Middle frontal gyrus (tissue), 1 donor: ENCODE data around the gene DHRS3.
A peak's percentile ranks its signal among the peaks of the same experiment; 100 is the strongest.

Experiments
- DNase-seq: peaks from one replicate; pipeline ENCODE4 v3.0.0-alpha.2; 2015; ENCODE audit warnings: low spot score; ENCODE audit errors: extremely low spot score

DHRS3 gene

DNA sequence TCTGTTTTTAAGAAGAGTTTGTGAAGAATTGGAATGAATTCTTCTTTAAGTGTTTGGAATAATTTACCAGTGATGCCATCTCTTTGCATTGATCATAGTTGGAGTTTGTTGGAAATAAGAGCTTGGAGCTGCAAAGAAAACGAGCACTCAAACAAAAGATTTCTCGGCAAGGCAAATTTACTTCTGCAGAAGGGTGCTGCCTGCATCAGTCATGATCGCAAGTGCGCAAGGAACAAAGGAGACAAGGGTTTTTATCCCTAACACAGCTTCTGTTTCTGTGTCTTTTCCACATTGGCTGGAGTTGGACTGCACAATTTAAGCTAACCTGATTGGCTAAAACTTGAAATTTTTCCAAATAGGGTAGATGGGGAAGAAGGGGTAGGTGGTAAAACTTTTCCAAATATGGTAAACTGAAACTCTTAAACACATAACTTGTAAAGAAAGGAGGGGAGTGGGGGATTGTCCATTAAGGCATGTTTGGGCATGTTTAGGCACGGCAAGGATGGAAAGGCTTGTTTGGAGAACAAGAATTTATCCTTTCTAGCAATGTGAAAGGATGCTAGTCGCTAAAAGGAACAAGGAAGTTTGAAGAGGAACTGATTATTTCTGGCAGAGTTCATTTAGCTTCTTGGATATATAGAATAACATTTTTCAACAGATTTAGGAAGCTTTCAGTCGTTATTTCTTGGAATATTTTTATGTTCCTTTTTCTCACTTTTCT, 22.4 kb upstream of the DHRS3 start:
- no peak for DNase-seq

DNA sequence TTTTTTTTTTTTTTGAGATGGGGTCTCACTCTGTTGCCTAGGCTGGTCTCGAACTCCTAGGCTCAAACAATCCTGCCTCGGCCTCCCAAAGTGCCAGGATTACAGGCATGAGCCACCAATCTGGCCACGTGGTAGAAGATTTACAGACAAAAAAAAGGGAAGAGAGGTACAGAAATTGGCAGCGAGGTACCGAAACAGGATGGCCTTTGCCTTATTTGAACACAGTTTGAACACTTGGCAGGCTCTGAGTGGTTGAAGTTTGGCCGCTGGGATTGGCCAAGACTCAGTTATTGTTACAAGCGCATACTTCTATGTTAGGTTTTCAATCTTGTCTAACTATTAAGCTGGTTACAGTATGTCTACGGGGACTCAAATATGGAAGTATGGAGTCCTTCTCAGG, 19.7 kb upstream of the DHRS3 start:
- DNase-seq: no peak

DNA sequence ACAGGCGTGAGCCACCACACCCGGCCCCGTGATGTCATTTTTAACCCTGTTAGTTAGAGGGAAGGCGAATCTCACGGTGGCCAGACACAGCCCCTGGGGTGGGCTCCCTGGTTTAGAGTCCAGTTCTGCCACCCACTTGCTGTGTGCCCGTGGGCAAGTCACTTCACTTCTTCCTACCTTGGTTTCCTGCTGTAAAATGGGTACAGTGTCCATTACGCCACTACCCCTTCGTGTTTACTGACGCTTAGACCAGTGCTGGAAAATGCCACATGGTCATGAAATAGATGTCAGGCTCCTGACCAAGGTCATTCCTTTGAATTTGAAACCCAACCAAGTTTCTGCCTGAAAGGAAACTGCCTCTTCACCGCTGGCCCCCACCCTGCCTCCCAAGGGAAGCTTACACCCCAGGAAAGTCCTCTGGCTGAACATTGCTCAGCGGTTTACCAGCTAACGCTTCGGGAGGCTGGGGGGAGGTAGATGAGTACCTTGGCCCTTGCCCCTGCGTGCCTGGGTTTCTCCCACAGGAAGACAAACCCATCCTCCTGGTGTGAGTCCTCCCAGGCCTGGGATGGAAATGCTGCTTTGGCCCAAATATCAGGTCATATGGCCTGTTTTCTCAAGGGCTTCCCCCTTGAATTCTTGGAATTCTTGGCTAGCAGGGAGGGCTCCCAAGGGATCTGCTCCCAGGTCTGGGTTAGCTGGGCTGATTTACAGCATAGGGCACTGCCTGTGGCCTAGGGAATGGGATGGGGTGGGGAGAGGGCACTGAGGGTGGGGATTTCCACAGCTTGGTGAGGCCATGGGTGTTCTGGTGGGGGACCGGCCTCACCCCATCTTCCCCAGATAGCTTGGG, 18.3 kb upstream of the DHRS3 start:
- no peak for DNase-seq

DNA sequence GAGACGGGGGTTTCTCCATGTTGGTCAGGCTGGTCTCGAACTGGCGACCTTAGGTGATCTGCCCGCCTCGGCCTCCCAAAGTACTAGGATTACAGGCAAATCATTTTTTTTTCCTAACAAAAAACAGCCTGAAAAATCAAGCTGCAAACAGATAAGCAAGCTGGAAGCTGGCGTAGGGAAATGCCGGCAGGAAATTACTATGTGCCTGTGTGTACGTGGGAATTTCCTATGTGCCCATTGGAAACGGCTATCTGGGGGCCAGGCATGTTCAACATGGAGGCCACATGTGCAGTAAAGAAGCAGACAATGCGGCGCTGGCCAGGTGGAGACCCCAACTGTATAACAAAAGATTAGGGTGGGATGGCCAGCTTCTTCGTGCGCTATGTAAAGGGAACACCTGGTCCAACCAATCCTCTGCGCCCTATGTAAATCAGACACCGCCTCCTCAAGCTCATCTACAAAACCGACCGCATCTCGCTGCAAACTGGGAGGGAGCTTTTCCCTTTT, 16.7 kb upstream of the DHRS3 start:
- DNase-seq: no peak

DNA sequence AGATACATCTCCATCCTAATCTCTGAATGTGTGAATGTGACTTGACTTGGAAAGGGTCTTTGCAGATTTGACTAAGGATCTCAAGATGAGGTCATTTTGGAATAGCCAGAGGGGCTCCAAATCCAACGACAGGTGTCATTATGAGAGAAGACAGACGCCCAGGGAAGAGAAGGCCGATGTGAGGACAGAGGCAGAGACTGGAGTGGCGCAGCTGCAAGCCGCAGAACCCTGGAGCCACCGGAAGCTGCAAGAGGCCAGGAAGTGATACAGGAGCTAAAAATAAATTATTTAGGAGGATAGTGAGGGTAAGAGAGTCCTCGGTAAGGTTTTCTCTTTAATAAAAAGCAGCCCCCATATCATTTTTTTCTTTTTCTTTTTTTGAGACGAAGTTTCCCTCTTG, 16.1 kb upstream of the DHRS3 start:
- no peak for DNase-seq

DNA sequence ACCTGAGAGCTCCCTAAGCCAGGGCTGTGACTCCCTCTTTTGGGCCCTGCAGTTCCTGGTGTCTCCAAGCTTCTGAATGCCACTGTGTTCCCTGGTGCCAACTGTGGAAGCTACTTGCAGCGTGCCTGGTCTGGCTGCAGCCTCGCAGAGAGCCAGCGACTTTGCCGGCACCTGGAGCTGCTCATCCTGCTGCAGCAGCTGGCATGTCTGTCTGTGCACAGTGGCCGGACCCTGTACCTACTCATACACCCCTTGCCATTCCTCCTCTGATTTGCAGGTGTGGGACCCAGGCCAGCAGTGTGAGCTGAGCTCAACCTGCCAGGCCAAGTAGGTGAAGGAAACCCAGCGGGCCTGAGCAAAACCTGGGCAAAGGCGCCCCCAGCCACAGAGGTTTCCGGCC, 13.6 kb upstream of the DHRS3 start:
- DNase-seq: no peak

DNA sequence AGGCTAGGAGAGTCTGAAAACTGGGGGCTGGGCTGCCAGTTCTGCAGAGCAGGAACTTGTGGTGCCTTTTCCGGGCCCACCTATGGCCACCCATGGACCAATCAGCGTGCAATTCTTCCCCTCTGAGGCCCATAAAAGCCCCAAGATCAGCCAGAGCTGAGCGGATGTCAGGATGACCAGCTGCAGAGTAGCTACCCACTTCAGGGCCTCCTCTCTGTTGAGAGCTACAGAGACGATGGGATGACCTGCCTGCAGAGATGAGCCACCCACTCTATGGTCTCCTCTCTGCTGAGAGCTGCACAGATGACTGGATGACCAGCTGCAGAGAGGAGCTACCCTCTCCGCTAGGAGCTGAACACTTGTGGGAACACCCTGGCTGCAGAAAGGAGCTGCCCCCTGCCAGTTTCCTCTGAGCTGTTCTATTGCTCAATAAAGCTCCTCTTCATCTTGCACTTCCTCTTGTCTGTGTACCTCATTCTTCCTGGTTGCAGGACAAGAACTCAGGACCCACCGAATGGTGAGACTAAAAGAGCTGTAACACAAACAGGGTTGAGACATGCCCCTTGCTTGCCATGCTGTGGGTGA, 13.0 kb upstream of the DHRS3 start:
- DNase-seq: no peak

DNA sequence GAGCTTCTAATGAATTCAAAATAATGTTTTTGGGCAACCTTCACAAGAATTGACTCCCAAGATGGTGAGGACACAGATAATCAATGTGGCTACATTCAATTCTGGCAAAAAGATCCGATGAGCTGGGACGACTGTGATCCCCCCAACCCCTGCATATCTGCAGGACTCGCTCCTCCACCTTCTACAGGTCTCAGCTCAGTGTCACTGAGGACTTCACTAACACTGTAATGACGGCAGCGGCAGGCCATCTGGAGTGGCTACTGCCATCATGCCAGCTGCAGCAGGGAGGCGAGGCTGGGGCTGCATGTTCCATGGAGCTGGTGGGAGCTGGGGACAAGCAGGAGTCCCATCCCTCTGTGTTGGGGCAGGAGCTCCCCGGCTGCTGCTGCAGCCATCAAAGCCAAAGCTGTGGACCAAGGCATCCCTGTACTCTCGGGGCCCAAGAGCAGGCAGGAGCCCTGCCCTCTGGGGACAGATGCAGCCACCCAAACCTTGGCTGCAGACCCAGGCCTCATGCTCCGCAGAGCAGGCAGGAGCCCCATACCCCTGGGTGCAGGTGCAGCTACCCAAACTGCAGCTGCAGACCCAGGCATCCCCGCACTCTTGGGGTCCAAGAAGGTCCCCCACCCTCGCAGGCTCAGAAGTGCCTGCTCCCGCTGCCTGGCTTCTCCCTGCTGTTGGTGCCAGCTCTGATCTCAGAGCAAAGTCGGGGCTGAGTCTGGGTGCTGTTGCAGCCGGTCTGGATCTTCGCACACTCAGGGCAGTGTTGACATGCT, 12.2 kb upstream of the DHRS3 start:
- DNase-seq: no peak

DNA sequence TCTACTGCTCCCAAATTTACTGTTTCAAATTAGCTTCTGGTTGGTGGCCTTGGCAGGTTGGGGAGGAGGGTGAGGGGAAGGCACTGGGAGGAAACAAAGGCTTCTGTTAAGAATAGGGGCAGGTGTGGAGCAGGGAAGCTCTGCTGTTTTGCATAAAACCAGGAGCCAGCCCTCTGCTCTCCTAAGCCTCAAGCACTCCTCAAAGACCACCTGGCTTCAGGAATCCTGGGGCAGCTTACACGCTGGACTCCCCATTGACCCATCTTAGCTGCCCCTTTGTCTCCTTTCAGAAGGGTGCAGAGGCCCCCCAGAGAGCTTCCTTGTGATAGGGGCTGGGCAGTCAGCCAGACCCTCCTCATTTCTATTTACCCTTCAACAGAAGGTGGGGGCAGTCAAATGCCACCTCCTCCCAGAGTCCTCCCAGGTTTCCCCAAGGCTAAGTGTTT, 11.5 kb upstream of the DHRS3 start:
- no peak for DNase-seq

DNA sequence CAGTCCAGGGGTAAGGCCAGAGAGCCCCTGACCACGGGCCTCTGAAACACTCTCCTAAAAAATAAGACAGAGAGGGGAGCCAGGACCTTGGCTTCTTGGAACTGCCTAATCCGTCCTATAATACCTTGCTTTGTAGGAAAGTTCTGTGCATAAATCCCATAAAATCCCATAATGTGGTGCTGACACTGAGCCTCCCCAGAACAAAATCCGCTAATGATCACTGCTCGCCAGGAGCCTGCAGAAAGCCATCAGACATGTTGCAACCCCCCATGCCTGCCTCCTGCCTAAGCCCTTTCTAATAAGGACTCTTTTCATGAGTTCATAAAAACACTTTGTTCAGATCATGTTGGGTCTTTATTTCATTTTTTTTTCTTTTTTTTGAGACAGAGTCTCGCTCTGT, 9.3 kb upstream of the DHRS3 start:
- DNase-seq: no peak

DNA sequence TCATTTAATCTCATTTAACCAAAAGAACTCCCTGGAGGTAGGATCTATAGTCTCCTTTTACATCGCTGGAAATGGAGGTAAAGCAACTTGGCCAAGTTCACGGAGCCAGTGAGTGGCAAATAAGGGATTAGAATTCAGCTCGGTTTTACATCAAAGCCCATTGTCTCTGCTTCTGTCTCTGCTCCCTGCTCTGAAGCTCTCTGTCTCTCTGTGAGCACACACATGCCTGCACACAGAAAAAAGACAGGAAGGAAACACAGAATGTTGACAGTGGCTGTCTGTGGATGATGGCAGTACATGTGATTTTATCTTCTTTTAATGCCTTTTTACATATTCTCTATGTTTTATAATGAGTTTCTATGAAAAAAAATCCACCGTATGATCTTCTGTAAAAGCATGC, 8.9 kb upstream of the DHRS3 start:
- DNase-seq: no peak

DNA sequence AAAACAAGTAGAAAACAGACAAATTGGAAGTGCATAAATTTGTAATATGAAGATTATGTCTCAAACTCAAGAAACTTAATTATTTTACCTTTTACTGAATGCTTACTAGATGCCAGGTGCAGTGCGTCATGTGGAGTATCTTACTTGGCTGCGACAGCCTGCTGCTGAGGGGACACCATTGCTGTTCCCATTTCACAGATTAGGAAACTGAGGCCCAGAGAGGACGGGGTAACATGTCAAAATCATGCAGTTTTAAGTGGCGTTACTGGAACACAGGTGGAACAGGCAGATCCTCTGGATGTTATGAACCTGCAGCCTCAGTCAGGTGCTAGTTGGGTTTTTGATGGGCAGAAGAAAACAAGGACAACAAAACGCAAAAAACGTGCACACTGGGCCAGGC, 7.3 kb upstream of the DHRS3 start:
- no peak for DNase-seq

DNA sequence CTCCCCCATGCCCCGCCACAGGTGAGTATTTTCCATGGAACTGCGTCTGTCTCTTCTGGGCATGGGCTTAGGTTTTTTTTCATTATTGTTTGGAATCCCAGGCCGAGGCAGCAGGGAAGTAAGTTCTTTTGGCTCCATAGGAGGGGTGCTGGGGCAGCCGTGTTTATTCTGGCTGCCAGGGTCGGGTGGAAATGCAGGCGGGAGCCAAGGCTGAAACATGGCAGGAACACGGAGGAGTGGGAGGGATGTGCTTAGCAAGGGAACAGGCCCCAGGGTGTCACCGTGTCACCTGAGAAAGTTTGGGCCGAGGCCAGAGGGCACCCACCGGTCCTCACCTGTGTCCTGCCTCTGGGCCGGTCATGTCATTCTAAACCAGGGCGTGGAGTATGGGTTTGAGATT, 4.5 kb upstream of the DHRS3 start:
- no peak for DNase-seq

DNA sequence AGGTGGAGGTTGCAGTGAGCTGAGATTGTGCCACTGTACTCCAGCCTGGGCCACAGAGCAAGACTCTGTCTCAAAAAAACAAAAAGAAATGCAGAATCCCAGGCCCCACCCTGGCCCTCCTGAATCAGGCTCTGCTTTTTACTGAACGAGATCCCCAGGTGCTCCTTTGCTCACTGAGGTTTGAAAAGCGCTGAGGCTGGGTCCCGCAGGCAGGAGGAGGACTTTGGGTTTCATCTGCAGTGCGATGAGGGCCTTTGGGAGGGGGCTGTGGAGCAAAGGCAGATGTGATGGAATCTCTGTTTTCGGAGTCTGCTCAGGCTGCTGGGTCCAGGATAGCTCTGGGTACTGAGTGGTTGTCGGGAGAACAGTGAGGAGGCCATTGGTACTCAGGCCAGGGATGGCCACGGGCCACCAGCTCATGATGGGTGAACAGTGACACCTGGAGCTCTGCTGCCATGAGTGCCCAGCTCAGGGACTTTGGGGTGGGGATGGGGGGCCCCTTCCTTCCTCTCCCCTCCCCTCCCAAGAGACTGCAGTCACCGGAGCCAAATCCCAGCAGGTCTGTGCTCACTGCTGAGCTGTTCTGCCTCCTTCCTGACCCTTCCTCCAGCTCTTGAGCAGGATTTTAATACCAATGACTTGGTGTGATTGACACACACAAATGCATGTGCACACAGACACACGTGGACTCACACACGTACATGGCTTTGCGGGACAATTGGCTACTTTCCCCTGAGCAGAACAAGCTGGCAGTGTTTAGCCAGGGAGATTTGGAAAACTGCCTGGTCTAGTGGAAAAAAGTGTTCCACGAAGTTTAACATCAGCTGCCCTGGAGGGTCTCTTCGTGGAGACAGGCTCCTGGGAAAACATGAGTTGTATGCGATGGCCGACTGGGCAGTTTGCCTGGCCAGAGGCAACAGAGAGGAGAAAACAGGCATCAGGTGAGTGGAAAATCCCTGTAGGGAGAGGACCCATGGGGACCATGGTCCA, 3.6 kb upstream of the DHRS3 start:
- DNase-seq: no peak

DNA sequence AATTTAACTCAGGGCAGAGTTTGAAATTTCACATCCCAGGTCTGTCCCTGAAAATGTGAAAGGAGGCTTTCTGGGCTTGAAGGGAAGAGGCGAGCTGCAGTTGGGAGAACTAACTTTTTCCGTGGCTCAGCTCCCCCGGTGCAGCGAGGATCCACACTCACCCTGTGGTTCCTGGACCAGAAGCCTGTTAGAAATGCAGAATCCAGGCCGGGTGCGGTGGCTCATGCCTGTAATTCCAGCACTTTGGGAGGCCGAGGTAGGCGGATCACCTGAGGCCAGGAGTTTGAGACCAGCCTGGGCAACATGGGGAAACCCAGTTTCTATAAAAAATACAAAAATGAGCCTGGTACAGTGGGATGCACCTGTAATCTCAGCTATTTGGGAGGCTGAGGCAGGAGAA, 2.9 kb upstream of the DHRS3 start:
- no peak for DNase-seq

DNA sequence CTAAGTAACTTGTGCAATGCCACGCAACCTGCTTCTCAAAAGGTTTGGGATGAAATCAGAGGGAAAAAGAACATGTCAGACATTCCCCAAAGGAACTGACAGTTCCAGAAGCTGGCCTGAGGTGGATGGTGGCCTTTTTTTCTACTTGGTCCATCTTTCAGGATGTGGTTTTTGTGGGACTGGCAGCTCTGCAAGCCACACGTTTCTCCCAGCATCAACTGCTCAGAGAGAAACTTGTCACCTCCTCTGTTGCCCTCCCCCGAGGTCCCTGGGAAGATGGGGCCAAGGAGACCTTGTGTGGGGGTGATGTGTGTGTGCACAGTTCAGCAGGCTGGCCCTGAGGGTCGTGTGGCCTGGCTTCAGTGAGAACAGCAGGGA, 2.5 kb upstream of the DHRS3 start:
- DNase-seq: no peak

DNA sequence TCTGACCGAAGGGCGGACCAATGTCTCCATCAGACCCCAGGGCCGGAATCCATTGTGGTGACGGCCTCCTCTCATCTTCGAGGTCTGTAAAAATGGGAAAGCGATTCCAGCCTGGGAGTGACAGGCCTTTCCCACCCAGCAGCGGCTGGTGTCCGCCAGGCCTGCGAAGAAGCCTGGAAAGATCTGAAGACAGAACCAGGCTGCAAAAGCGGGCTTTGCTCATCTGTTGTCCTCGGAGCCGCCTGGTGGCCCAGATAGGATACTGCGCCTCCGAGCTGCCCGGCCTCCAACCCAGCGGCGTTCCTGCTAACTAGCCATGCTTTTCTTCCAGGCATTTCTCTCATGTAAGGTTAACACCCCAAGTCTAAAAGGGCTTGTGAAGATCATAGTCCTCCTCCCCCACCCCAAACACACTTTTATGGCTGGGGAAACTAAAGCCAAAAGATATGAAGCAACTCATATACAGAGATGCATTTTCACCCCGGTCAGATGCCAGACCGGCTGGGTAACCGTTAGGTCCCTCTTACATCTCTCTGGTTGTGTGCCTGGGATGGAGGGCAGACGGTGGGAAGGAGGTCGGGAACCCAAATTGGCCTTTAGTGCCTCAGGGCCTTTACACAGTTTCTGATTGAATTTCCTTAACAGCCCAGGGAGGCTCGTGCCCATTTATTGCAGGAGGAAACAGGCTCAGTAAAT, 1.9 kb upstream of the DHRS3 start:
- peak; percentile 74 for DNase-seq

DNA sequence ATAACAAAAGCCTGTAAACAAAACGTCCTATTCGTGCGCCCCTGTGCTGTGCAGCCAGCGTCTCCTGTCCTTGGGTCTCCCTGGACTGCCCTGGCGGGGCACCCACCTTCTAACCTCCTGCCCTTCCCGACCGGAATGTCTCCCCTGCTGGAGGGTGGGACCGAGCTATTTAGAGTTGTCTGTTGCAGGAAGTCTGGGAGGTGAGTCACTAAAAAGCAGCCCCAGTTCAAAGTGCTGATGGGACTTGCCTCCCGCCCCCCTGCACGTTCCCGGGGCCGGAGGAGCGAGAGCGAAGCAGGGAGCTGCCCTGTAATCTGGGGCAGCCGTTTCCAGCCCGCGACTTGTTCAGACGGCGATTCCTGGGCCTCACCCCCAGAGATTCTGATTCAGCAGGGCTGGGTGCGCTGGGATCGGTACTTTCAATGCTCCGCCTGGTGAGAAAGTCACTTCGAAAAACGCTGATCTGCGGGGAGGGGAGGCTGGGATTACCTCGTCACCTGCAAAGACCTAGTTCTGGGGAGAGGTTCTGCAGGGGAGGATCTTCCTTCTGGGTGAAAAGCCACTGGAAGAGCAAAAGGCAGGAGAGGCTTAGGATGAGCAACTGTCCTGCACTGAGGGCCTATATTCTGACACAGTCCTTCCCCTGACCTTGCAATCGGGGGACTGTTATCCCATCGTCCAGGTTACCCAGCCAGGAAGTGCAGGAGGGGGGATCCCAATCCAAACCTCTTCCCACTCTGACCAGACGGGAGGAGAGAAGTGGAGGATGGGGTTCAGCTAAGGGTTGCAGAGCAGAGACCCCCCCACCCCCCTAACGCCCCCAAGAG, 1.2 kb upstream of the DHRS3 start:
- DNase-seq: no peak

DNA sequence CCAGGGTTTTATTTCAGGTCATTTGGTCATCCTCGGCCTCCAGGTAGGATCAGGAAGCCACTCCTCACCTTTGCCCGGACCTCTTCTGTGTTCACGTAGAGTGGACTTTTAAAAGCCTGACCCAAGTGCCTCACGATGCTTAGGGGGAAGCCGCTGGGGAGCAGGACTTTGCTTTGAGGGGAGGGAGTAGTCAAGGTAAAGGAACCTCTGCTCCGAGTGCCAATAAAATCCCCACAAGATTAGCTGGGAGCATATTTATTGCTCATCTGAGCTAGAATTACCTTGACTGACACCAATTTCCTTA, 603 bp upstream of the DHRS3 start:
- no peak for DNase-seq
